Psoas muscle (tissue), 8 donors: ENCODE data around the gene TMEM182. TPM values are rescaled to one million over a fixed set of nuclear protein-coding genes. Genes with fewer than 3 reads are reported as not detected.
A peak's percentile ranks its signal among the peaks of the same experiment; 100 is the strongest.

Experiments
- ATAC-seq, 4 donors: fragments of 200-7000 bp; cut with Tn5 transposase; one replicate each; pipeline ENCODE4 v1.9.1; 2020; ENCODE audit warnings: moderate library complexity in 3 of 4, mild to moderate bottlenecking in 2 of 4
- DNase-seq, 2 donors: peaks; one replicate each; pipeline ENCODE4 v3.0.0-alpha.2; 2020
- H3K27ac ChIP-seq: fragments of 200-600 bp; one replicate; pipeline ENCODE4 v1.8.0; 2022
- H3K27me3 ChIP-seq, 3 donors: fragments of 200-600 bp in 1 of 3; one replicate each; pipeline versions ENCODE4 v1.6.1 to v1.8.0; 2013 to 2022; ENCODE audit warnings: low read length in 2 of 3, mild to moderate bottlenecking in 2 of 3, moderate library complexity in 1 of 3; ENCODE audit not compliant: insufficient read depth in 3 of 3
- H3K36me3 ChIP-seq, 2 donors: fragments of 200-600 bp in 1 of 2; one replicate each; pipeline versions ENCODE4 v1.6.1 to v1.8.0; 2013 to 2022; ENCODE audit warnings: low read depth in 1 of 2, mild to moderate bottlenecking in 1 of 2, moderate library complexity in 1 of 2; ENCODE audit not compliant: insufficient read depth in 1 of 2
- H3K4me1 ChIP-seq: fragments of 200-600 bp; one replicate; pipeline ENCODE4 v1.8.0; 2022
- H3K4me3 ChIP-seq: fragments of 200-600 bp; one replicate; pipeline ENCODE4 v1.8.0; 2022; ENCODE audit warnings: mild to moderate bottlenecking
- H3K9me3 ChIP-seq: fragments of 200-600 bp; one replicate; pipeline ENCODE4 v1.8.0; 2022
- CTCF ChIP-seq: fragments of 200-600 bp; IDR thresholded peaks from one replicate; pipeline ENCODE4 v1.8.0; 2022; ENCODE audit warnings: antibody characterized with exemption
- WGBS, 3 donors: extraction: QIAGEN DNeasy Blood & Tissue Kit; methylation state at CpG; one replicate each; pipeline versions ENCODE4 v1.1.6 to v1.1.7; 2013; 5-methylcytosine and 5-hydroxymethylcytosine counted together
- intact Hi-C, 2 donors: fragments of 100-400 bp; cut with DNase I; formaldehyde crosslinking; loops; one replicate each; pipeline versions ENCODE4 v1.11.0 to v1.14.2; 2022
- polyA plus RNA-seq, 3 donors: library from polyadenylated mRNA; stranded (reverse); fragments of 200-250 nt; gene quantifications; one replicate each; pipeline ENCODE4 v1.2.3, GENCODE V29; 2013
- total RNA-seq, 4 donors: library from RNA; stranded (reverse); fragmentation: NEBNext Ultra II Directional in 2 of 4; extraction: Animal tissue kit (Norgen Biotek cat#: 25700) in 2 of 4; gene quantifications; one replicate each; pipeline versions ENCODE4 v1.2.1 to v1.2.4, GENCODE V29; 2021 to 2023
- donor health status: healthy with polysubstance abuse.
- donor health status: DM: no; HTN: no; CAD: no; lungs with moderate emphysema.
- donor health status: Bipolar disorder and iron deficiency.
- donor health status: healthy.
- donor health status: DM: yes; HTN: yes; CAD: no.
- donor health status: DM: no; HTN: no; CAD: no.
- donor health status: DM: no; HTN: no; CAD: no.
- donor health status: DM: yes; HTN: yes; CAD: no.

Gene TMEM182
- total and polyA plus RNA-seq, 7 donors = 3.3 to 100 (median 25.8) TPM

- ATAC-seq (no peak), DNase-seq (no peak)
- H3K9me3 ChIP-seq = no peaks in the 10 kb centered on the region
- TF ChIP-seq CTCF = no peak
- no peak overlapping the region for H3K4me3 ChIP-seq
- 69 to 96% (median 72%) methylated on average over 3 of the region's 3 CpGs for WGBS, 3 donors
- no peaks in the 10 kb centered on the region for H3K36me3 ChIP-seq
- H3K27me3 ChIP-seq = no peaks in the 10 kb centered on the region
- intact Hi-C loops = no loop called here
- H3K27ac ChIP-seq = no peak overlapping the region
- peaks cover 3% of the 10 kb centered on the region for H3K4me1 ChIP-seq
Measured at GRCh38 chr2:102749938-102750337, 11.9 kb upstream of the TMEM182 start.

DNA sequence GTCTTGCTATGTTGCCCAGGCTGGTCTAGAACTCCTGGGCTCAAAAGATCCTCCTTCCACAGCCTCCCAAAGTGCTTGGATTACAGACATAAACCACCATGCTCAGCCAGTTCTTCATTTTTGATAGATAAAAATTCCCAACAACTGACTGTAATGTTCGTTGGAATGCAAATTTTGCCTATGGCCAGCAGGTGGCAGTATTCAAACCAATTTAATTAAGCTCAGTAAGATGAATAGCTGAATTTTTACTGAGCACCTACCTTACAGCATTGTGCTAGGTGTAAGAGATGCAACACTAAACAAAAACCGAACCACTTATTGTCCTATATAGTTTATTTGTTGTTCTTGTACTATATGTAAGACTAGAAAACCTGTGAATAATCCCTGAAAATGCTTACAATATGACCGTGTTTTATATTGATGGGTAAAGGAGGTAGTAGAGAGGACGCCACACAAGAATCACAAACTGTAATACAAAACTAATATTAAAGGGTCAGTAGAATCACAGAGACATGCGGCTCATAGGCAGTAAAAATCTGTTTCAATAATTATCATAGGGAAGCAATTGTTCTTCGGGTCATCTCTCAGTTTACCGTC lies 8.2 kb upstream of the TMEM182 start:
- no peaks in the 10 kb centered on the region for H3K9me3 ChIP-seq
- ATAC-seq (peak; percentile 61 to 76 (median 64)), DNase-seq (no peak)
- peaks cover 23% of the 10 kb centered on the region for H3K4me1 ChIP-seq
- TF ChIP-seq CTCF = peak; percentile 82
- H3K27me3 ChIP-seq = no peaks in the 10 kb centered on the region
- H3K36me3 ChIP-seq = no peaks in the 10 kb centered on the region
- intact Hi-C loops = loop anchor here (1.0 to 2.0 kb wide), 2 partner anchors 53 kb away; no protein-coding TSS in a partner anchor
- peak overlapping the region; percentile 66 for H3K27ac ChIP-seq
- H3K4me3 ChIP-seq = no peak overlapping the region
- 67 to 74% (median 68%) methylated on average over 7 of the region's 7 CpGs for WGBS, 3 donors

DNA sequence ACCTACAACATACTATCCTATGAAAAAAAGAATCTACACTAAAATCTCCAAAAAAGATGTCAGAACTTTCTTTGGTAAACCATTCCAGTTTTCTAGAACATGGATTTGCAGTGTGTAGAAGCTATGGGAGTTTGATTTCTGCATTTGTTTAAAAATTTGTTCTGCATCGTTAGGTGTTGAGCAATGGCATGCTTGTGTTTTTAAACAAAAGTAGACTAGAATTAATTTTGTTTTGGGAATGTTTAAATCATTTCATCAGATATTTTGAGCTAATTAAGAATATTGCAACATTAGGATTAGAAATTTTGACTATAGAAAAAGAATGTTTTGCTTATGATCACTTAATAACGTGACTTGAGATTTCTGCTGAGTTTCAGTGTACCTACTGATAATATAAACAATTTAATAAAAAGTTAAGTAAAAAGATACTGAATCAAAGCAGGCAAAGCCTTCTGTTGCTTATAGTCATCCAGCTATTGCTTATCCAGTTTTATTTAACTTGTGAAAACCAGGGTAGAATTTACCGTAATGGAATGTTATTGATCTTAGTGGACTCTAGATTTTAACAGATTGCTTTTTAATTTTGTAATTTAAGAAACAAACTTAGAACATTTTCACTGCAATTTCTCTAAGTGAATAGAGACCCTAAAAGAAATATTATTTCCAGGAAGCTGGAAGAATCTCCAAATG lies 7.2 kb upstream of the TMEM182 start:
- no peaks in the 10 kb centered on the region for H3K9me3 ChIP-seq
- no peaks in the 10 kb centered on the region for H3K36me3 ChIP-seq
- DNase-seq (no peak), ATAC-seq (no peak)
- peaks cover 31% of the 10 kb centered on the region for H3K4me1 ChIP-seq
- H3K4me3 ChIP-seq = peak overlapping the region; percentile 30
- 52 to 86% (median 57%) methylated on average over 3 of the region's 3 CpGs for WGBS, 3 donors
- H3K27ac ChIP-seq = peak overlapping the region; percentile 66
- intact Hi-C loops = no loop called here
- TF ChIP-seq CTCF = no peak
- no peaks in the 10 kb centered on the region for H3K27me3 ChIP-seq

GRCh38 chr2:102755284-102755683 lies 6.5 kb upstream of the TMEM182 start:
- Histone ChIP-seq H3K9me3 (no peaks in the 10 kb centered on the region), H3K27me3 (no peaks in the 10 kb centered on the region), H3K4me3 (peak overlapping the region; percentile 30), H3K27ac (peak overlapping the region; percentile 66), H3K4me1 (peaks cover 34% of the 10 kb centered on the region), H3K36me3 (no peaks in the 10 kb centered on the region)
- DNase-seq (no peak), ATAC-seq (peak; percentile 88 to 97 (median 95))
- 19 to 29% (median 19%) methylated on average over 4 of the region's 4 CpGs for WGBS, 3 donors
- intact Hi-C loops = no loop called here
- TF ChIP-seq CTCF = no peak
